Fibroblast of gingiva (primary cell): ENCODE results near the gene AMACR.
"Not testable (repeated sequence)": the region's sequence is repeated elsewhere in the genome, so short reads cannot be mapped to it uniquely, and the experiment has no call there.

Source experiments
- DNase-seq: peaks from one replicate; pipeline ENCODE4 v3.0.0-alpha.2; 2011; ENCODE audit warnings: low read depth

The AMACR gene

DNA sequence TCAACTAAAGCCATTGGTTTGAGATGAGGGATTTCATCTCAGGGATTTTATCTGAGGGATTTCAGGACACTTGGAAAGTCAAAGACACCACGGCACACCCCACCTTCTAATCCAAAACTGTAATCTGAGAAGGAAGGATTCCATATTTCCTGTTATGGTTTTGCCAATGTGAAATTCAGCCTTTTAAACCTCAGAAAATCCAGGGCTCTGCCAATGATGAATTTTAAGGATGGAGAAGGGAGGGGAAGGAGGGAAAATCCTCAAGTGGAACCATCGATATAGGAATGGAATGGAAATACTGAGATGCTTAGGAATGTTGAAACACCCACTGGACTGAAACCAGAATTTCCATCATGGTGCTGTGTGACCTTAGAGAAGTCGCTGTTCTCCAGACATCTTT lies 29.9 kb upstream of the AMACR start:
- no peak for DNase-seq

DNA sequence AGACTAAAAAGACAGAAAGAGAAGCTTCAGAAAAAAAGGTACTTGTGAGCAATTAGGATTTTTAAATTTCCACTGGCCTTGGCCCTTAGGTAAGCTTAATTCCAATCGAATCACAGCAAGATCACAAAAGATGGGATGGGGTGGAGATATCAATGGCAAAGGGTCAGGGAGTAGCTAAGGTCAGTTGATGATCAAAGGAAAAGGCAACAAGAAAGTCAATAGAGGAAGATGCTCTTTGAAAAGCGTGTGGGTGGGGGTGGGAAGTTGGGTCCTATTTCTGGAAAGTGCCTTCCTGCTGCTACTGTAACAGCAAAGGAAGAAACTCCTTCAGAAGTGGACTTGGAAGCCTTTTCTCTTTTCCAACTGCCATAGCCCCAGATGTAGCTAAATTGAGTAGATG lies 27.9 kb upstream of the AMACR start:
- no peak for DNase-seq

DNA sequence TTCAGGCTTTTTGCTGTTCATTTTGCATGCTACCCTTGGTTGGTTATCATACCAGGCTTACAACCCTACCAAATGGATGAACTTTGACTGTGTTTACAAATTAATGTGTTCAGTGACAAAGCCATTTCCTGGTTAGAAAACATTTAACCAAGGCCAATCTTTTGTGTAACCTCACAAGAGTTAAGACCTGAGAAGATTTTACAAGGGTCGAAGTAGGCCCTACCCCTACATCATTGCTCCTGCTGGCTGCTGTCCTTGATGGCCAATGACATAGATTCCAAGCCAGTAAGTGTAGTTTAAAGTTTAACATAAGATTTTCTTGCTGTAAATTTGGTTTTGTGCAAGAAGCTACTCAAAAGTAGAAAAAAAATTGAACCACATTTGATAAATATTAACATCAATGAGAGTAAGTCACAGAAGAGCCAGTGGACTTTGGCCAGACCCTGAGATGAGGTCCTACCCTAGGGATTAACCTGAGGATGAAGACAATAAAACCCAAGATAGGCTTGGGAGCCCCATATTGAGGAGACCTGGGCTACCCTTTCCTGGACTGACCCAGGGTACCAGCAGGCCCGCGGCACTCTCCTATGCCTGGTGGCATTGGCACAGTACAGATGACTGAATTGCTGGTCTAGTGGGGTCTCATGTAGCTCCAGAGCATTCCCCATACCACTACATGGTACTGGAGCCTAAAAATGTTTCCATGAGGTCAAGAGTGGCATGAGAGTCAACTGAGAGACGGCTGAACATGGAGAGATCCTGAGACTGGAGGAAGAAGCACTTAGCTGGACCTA lies 26.9 kb upstream of the AMACR start:
- DNase-seq: no peak

DNA sequence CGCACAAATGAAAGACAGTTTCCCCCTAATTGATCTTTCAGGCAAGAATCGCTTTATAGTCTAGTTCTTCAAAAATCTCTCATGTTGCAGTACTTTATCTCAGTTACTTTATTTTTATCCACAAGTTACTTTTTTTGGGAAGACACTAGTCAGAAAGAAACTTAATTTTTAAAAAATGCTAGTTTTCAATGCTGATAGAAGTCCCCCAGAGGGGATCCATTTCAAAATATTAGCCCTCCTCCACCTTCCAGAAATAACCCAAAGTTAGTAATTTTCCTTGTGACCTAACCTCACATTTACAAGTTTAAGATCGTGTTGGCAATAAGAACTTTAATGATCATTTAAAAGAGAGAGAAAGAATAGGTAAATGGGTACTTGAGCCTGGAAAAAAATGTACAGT lies 24.1 kb upstream of the AMACR start:
- no peak for DNase-seq

GRCh38 chr5:34031117-34031516 lies 23.3 kb upstream of the AMACR start:
- DNase-seq: no peak

- DNase-seq: not testable (repeated sequence)
Measured at GRCh38 chr5:34030585-34030984, 22.7 kb upstream of the AMACR start.

DNA sequence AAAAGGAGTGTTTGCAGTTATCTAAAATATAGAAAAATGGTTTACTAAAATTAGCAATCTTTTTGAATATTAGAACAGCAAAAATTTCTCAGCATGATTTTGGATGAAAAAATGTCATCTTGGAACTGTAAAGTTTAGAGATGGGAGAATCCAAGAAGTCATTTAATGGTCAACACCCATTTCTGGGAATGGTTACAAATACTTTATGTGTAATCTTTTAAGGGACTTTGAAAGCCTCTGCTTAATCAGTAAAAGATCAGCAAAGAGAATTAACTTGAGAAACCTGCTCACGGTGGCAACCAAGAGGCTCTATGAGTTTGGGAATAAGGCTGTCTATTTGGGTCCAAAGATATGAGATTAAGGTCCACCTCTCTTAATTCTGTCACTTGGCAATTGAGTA lies 22.2 kb upstream of the AMACR start:
- no peak for DNase-seq

DNA sequence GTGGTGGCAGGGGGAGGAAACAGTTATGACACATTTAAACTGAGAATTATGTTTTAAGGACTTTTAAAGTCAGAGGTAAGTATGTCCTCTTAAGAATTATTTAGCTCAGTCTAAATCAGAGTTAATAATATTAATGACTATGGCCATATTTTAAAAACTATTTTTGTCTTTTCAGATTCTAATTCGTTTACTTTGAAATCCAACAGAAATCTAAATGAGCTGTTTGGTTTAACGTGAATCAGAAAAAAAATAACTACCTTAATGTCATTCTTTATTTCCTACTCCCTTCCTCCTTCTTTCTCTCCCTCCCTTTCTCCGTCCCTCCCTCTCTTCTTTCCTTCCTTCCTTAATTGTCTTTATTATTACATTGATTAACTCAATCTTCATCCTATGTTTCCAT lies 20.5 kb upstream of the AMACR start:
- DNase-seq: no peak

DNA sequence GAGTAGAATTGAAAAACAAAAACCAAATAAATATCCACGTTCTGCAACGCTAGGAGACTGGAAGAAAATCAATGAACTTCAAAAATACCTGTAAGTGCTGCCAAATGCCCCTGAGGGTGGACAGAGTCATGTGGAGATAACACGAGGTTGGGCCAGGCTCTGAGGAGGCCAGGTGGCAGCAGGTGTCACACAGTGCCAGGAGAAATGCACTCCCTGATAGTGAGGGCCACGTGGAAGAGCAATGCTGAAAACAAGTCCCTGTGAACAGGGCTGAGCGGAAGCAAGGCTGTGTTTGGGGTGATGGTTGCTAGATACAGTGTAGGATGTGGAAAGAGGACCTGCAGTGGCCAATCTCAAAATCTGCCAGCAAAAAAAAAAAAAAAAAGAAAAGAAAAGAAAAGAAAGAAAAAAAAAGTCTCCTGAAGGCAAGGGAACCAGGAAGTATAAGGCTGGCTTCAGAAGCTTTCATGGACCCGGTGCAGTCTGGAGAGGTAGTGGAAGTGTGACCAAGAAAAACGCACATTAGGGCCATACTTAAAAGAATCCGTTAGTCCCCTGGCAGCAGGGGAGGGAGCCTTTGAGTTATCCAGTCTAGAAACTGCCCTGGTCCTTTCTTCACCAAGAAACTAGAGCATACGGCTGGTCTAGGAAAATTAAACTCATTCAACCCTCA lies 18.4 kb upstream of the AMACR start:
- no peak for DNase-seq

GRCh38 chr5:34022121-34022705 lies 14.4 kb upstream of the AMACR start:
- DNase-seq: no peak

- no peak for DNase-seq
Measured at GRCh38 chr5:34021334-34021733, 13.5 kb upstream of the AMACR start.

- no peak for DNase-seq
Measured at GRCh38 chr5:34020726-34021125, 12.9 kb upstream of the AMACR start.

- DNase-seq: no peak
Measured at GRCh38 chr5:34017254-34017653, 9.4 kb upstream of the AMACR start.

- DNase-seq: no peak
Measured at GRCh38 chr5:34016750-34017149, 8.9 kb upstream of the AMACR start.

DNA sequence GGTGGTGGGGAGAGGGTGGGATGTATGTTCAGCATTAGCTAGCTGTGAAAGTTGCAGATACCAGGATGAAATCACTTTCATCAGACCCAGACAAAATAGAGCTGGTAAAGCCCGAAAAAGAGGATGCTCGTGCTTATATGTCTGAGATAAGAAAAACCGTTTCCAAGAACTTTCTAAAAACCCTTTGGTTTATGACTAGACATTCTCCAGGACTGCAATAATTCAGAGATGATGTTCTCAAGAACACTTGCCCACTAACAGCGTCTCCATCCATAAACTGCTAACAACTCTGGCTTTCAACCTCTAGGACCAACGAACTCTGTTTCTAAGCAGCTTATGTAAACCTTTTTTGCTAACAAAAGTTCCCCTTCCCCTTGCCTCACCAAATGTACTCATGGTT lies 8.4 kb upstream of the AMACR start:
- DNase-seq: no peak

DNA sequence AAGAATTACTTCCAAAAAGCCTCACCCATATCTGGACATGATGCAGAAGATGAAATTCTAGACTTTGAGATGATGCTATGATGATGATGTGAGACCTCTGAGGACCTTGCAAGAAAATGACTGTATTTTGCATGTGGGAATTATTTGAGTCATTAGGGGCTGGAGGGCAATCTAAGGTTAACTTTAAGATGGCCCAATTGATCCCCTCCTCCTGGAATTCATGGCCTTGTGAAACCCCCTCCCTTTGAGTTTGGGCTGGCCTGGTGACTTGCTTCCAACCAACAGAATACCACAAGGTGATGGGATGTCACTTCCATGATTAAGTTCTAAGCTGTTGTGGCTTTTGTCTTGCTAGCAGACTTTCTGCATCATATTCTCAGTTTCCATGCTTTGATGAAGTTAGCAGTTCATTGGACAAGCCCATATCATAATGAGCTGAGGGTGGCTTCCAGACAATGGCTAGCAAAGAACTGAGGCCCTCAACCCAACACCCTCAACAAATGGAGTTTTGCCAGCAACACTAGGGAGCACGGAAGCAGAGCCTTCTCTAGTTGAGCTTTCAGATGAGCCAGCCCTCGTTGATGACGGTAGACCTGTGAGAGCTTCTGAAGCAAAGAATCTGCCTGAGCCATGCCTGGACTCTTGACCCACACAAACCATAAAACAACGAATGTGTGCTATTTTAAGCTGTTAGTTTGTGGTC lies 7.4 kb upstream of the AMACR start:
- no peak for DNase-seq

- no peak for DNase-seq
Measured at GRCh38 chr5:34014626-34015025, 6.8 kb upstream of the AMACR start.

GRCh38 chr5:34013547-34013946 lies 5.7 kb upstream of the AMACR start:
- DNase-seq: no peak

GRCh38 chr5:34012791-34013190 lies 4.9 kb upstream of the AMACR start:
- peak; percentile 39 for DNase-seq

GRCh38 chr5:34011536-34011935 lies 3.7 kb upstream of the AMACR start:
- DNase-seq: no peak

- not testable (repeated sequence) for DNase-seq
Measured at GRCh38 chr5:34010146-34010545, 2.3 kb upstream of the AMACR start.

DNA sequence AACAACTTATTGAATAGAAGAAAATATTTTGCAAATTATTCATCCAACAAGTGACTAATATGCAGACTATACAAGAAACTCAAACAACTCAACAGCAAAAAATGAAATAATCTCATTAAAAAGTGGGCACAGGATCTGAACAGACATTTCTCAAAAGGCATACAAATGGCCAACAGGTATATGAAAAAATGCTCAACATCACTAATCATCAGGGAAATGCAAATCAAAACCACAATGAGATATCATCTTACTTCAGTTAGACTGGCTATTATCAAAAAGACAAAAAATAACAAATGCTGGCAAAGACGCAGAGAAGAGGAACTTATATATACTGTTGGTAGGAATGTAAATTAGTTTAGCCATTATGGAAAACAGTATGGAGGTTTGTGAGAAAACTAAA lies 1.8 kb upstream of the AMACR start:
- no peak for DNase-seq

DNA sequence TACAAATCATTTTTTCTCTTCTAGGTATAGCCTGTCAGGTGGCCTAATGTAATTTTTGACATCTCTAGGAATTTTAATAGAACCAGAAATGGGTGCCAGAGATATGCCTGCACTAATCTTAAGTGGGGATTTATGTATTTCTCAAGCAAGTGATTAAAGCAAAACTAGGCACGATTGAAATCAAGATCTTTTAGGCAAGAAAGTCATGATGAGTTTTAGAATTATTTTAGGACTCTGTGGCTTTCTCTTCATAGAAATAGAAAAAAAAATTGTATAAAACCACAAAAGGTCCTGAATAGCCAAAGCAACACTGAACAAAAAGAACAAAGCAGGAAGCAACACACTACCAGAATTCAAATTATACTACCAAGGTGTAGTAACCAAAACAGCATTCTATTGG lies 952 bp upstream of the AMACR start:
- no peak for DNase-seq
